HG03159 (cell line): ENCODE results near the gene TEX13B.
A peak's percentile ranks its signal among the peaks of the same experiment; 100 is the strongest.
"Not testable (repeated sequence)": the region's sequence is repeated elsewhere in the genome, so short reads cannot be mapped to it uniquely, and the experiment has no call there.

ENCODE experiments used
- ATAC-seq: cut with Tn5 transposase; IDR thresholded peaks from one replicate; pipeline ENCODE4 v1.9.1; 2021; ENCODE audit warnings: mild to moderate bottlenecking, moderate library complexity; ENCODE audit not compliant: unreplicated experiment

Gene TEX13B, protein sequence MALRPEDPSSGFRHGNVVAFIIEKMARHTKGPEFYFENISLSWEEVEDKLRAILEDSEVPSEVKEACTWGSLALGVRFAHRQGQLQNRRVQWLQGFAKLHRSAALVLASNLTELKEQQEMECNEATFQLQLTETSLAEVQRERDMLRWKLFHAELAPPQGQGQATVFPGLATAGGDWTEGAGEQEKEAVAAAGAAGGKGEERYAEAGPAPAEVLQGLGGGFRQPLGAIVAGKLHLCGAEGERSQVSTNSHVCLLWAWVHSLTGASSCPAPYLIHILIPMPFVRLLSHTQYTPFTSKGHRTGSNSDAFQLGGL

DNA sequence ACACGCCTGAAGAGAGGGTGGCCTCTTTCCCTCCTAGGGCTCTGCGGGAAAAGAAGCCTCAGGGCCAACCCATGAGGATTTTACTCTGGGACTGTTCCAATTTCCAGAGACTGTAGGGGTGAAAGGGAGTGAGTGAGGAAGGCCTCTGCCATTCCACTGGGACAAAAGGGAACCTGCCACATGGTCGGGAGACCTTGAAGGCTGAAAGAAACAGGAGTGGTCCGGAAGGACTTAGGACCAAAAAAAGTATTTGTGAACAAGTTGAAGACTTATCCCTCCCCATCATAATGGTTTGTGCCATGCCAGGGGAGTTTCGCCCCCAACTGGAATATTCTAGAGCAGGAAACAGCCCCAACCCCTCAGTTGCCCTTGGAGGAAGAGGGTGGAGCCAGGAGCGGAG, at the start of gene TEX13B:
TSS of gene TEX13B (minus strand) at position 15 of the 400 bp plus-strand sequence. CDS start 243 bp downstream, outside the sequence.
- no peak for ATAC-seq

DNA sequence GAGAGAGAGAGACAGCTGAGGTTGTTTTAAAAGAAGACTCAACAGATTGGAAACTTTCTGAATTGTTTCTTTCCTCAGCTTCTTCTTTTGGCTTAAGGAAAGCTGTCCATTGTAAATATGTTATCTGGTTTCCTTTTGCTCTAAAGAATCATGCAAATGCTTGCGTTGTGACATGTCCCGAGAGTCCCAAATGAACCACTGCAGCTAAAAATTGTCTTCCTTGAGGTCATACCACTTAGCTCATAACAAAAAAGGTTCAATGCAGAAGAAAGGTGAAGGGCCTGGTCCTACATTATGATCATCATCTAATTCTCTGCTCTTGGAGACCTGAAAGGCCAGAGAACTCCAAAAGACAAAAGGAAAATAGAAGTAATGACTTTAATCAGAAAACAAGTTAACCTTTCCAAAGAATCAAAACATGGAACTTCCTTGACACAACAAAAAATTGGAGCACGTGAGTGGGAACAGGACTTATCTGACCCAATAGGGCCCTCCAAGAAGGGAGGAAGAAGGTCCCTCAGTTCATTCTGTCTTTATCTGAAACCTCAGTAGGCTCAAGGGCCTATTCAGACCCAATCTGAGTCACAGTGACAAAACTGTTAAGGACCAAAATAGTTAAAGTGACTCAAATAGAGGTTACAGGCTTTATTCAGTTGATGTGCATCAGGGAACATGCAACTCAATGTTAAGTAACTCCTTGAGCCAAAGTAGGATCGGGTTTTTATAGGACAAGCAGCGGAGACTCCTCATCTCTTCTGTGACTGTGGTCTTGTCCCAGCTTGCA, 48.0 kb upstream of the TEX13B start:
- no peak for ATAC-seq

DNA sequence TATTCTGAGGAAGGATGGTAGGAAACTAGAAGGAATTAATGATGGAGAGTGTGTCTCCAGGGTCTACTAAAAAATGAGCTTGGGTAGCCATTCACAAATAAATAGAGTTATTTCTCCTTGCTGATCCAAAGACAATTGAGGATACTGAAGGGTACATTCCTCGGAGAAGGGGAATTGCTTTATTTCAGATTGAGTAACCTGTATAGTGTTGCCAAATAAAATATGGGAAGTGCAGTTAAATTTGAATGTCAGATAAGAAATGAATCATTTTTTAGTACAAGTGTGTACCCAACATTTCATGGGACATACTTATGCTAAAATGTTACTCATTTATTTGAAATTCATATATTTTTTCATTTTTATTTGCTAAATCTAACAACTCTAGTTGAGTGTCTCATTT, 46.7 kb upstream of the TEX13B start:
- ATAC-seq: no peak

DNA sequence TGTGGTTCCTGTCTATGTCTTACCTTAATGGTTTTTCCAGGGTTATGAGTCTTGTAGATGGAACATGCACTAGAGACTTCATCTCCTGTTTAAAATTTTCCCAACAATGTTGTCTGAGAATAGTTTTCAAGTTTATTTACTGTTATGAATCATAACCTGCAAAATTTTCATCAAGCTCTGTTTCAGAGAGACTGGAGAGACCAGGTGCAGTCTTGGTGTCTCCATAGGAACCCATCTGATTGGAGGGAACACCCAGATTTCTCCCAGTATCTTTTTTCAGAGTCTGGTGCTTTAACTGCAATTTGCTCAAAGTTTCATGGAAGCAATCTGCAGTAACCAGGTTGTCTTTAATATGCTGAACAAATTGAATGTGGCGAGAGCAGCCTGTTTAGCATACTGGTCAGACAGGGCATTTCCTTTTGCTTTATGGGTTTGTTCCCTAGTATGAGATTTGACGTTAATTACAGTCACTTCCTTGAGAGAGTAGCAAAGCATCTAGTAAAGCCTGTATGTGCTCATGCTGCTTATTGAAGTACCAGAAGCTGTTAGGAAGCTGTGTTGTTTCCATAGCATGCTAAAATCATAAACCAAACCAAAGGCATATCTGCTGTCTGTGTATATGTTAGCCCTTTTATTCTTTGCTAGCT, 43.9 kb upstream of the TEX13B start:
- ATAC-seq: no peak

DNA sequence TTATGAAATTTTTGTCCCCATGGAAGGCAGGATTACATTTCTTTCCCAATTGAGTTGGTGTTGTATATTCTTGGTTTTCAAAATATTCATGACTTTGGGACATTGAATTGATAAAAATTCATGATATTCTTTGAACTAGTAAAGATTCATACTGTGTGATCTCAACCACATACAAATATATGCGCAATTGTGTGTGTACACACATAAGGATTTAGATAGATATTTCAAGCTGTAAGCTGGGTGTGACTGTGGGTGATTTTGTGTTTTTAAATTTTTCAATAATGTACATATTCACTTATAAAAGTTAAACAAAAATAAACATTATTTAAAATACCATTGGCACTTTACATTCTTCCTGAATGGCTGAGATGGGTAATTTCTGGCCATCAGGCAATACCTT, 43.2 kb upstream of the TEX13B start:
- ATAC-seq: no peak

DNA sequence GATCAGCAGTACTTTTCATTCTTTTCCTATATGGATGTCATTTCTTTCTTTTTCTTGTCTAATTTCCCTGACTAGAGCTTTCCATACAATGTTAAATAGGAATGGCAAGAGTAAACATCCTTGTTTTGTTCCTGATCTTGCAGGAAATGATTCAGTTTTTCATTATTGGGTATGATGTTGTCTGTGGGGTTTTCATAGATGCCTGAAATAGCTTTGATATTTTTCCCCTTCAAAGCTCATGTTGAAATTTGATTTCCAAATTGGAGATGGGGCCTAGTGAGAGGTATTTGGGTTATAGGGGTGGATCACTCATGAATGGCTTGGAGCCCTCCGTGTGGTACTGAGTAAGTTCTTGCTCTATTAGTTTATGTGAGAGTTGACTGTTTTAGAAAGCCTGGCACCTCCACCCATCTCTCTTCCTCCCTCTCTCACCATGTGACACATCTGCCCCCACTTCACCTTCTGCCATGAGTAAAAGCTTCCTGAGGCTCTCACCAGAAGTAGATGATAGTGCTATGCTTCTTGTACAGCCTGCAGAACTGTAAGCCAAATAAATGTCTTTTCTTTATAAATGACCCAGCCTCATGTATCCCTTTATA, 40.4 kb upstream of the TEX13B start:
- no peak for ATAC-seq

DNA sequence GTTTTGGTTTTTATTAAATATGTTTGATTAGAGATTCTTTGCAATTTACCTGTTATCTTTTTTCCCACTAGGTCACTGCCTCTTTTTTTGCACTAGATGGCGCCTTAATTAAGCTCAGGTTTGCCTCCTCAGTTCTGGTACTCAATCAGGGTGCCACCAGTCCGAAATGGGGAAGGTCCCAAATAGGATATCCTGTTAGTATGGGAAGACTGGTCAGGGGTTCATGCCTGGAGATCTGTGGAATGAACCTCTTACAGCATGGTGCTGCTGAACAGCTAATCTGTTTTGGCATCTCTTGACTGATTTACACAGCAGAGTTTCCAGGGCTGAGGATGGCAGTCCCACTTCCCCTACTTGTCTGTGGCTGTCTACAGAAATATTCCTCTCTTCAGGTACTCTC, 38.5 kb upstream of the TEX13B start:
- no peak for ATAC-seq

DNA sequence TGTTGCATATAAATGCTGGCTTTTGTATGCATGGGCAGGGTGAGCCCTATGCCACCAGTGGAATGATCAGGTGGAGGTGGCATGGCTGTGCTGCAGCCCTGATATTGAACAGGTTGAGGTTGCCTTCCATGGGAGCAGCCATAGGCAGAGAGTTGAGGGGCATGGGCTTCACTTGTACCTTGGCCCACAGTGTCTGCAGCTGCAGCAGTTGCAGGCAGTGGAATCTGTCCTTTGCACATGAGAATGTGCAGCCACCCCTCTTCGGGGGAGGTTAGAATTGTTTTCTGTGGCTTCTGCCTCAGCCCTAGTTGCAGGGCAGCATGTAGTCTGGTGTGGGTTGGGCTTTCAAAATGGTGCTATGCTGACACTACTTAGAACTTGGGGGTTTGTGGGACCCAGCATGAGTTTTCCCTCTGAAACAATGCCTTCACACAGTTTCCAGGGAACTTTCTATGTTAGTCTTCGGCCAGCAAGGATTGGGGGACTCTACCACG, 37.3 kb upstream of the TEX13B start:
- ATAC-seq: no peak

DNA sequence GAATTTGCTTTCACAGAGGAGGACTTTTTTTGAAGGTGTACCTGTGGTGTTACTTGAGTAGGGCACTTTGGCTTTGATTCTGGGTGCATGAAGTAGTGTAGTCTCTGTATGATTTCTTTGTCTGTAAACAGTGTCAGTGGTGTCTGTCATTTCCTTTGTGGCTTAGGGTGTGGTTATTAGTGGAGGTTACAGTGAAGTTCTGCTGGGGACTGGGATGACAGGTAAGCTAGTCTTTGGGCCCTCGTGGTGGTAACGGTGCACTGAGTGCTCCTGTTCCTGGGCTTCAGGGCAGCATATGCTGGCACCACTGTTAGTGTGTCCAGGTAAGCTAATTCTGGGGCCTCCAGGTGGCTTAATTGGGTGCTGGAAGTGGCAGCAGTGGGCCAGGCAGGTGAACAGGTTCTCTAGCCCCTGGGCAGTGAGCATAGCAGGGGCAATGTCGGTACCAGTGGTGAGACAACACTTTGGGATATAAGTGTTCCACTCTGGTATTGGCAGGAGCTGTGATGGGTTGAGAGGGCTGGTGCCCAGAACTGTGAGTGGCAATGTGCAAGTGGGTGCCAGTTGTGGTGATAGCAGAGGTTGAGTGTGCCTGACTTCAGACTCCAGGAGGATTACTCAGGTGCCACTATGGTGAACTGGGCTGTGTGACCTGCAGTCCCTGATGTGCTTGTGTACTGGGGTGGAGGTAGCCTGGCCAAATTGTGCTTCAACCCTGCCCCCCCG, 36.6 kb upstream of the TEX13B start:
- ATAC-seq: no peak

DNA sequence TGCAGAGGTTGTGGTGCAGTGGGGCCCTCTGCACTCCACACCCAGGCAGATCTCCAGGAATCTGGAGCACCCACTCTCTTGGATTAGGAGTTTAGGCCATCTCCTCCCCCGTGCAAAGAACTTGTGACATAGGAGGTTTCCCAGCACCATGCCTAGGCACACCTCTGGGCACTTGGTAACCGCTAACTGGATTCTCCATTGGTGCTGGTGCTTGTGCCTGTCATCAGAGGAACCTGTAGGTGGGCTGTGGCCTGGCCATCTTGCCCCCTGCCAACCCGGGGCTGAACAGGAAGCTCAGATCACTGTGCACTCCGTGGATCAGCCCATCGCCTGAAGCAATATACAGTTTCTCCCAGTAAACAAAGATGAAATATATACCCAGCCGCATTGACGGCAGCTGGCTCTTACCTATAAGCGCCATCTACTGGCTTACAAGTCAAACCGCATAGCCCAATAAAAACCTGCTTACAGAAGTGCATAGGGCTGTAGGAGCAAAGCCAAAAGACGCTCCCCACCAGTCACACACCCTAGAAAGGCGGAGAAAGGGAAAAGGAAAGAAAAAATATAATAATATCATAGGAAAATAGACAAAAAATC, 19.1 kb upstream of the TEX13B start:
- peak; percentile 99 for ATAC-seq

DNA sequence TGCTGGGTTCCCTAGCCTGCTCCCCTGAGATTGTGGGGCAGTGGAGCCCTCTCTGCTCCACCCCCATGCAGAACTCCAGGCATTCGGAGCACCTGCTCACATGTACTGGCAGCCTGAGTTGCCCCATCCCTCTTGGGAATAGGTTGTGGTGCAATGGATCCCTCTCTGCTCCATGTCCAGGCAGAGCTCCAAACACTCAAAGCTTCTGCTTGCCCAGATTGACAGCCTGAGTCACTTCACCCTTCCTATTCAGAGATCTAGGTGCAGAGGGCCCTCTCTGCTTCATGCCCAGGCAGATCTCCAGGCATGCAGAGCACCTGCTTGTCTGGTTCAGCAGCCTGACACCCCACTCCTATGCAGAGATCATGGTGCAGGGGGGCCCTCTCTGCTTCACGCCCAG, 18.6 kb upstream of the TEX13B start:
- ATAC-seq: no peak

DNA sequence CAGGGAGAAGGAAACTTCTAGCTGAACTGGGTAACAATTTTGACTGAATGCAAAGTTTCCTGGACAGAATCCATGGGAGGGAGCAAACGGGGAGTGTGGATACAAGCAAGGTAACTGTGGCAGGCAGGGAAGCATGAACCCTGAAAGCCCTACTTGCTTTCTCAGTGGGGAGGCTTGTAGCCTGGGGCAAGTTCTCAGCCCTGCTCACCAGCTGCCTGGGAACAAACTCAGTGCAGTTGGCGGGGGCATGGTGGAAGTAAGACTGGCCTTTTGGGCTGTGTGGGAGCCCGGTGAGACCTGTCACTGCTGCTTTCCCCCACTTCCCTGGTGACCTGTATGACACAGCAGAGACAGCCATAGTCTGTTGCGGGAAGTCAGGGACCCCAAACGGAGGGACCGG, 14.0 kb upstream of the TEX13B start:
- ATAC-seq: no peak

DNA sequence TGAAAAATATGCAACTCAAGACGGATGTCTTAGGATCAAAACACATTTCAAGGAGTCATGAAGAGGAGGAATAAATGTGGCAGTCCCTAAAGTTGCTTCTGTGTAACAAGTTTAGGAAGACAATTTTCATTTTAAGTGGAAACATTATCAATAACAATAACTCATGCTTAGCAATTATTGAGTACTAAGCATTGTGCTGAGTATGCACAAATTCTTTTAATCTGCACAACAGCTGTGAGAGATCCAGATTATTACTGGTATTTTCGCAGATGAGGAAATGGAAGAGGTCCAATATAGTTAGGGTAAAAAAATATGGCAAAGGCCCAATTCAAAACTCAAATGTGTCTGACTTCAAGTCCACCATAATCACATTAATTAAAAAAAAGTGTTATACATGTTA, 2.9 kb upstream of the TEX13B start:
- ATAC-seq: no peak

DNA sequence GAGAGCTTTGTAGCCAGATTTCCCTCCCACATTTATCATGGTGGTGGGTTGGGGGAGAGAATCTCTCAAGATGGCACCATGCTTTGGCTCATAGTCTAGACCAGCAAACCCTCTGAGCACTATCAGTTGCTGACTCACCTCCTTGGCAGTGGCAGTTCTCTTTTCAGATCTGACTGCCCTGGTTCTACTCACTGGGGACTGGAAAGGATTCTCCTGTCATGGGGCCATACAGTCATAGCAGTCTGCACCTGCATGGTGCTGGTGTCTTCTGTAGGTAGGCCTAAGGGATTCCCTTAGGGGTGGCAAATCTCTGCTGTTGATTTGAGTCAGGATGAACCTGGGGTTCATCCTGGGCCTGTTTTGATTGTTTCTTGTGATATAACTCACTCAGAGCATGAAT, 2.6 kb downstream of the TEX13B start:
- ATAC-seq: no peak

DNA sequence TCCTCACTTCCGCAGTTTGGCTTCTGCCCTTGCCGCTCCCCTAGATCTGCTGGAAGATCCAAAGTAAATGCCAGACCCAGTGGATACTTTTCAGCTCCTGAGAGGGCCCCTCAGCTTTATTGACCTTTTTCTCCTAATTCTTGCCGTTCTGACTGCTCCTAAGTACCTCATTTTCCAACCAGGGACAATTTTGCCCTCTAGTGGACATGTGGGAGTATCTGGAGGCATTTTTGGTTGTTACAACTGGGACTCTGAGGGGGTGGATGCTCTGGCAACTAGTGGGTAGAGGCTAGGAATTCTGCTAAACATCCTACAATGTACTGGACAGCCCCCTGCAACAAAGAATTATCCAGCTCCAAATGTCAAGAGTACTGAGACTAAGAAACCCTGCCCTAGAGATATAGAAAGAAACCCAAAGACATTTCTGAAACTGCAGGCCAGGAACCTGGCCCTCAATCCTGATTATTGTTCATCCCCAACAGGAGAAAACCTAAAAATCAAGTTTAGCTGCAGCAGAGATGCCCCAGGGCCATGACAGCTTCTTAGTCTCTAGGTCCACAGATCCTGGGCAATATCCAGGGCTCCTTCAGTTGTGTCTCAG, 3.4 kb downstream of the TEX13B start:
- ATAC-seq: no peak

DNA sequence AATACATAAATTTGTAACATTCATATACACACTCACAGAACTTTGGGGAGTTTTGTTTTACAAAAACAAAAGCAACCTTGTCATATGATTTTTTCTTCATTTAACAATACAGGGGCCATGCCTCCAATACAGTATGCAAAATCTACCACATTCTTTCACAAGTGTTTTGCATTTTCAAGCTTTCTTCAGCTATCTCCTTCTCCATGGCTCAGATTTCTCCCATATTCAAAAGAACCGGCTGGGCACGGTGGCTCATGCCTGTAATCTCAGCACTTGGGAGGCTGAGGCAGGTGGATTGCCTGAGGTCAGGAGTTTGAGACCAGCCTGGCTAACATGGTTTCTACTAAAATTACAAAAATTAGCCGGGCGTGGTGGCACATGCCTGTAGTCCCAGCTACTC, 4.1 kb downstream of the TEX13B start:
- ATAC-seq: no peak

DNA sequence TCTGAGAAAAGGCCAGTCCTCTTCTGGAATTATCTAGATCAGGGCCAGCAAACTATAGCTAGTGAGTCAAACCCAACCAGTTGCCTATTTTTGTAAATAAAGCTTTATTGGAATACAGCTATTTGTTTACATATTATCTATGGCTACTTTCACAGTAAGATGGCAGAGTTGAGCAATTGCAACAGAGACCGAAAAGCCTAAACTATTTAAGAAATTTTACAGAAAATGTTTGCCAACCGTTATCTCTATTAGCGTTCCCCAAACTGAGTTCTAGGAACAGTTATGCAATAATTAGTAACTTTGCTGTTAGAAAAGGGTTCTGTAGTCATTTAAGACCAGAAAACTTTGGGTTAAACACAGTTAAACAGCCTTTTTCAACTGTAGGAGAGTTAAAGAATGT, 10.5 kb downstream of the TEX13B start:
- no peak for ATAC-seq

DNA sequence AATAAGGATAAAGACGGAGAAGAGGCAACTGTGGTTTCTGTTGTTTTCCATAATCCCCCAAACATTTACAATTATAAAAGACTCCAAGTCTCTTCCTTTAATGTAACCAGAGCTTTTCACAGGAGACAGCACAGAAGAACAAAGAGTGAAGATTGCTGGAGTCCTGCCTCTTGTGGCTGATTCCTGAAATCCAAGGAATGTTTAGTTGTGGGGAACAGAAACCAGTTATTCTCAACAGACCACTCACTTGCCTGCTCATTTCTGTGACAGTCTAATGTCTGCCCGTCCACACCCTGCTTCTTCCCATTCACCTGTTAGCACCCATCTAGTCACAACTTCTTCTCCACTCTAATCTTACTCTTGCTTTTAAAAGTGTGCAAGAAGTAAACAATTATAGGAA, 12.1 kb downstream of the TEX13B start:
- ATAC-seq: no peak

DNA sequence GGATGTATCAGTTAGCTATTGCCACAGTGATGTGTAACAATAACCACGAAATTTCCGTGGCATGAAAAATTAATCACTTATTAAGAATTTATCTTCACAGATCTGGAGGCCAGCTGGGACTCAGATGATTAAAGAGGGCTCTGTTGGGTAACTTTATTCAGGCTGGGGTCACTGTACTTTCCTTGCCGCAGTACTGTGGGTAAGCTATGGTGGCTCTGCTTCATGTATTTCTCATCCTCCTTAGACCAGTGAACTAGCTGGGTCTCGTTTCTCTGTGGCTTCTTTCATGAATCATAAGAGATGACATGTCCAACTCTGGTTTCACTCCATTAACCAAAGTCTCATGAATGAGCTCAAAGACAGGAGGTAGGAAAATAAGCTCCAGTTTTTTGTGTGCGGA, 13.5 kb downstream of the TEX13B start:
- ATAC-seq: no peak

DNA sequence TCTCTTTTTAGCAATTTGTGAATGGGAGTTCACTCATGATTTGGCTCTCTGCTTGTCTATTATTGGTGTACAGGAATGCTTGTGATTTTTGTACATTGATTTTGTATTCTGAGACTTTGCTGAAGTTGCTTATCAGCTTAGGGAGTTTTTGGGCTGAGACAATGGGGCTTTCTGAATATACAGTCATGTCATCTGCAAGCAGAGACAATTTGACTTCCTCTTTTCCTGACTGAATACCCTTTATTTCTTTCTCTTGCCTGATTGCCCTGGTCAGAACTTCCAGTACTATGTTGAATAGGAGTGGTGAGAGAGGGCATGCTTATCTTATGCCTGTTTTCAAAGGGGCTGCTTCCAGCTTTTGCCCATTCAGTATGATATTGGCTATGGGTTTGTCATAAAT, 26.8 kb downstream of the TEX13B start:
- ATAC-seq: not testable (repeated sequence)
